Upper lobe of right lung (tissue), 1 donor: ENCODE measurements around the gene PTOV1. TPM values are rescaled to one million over a fixed set of nuclear protein-coding genes. Genes with fewer than 3 reads are reported as not detected.
"Not testable (repeated sequence)": the region's sequence is repeated elsewhere in the genome, so short reads cannot be mapped to it uniquely, and the experiment has no call there.

Experiments
- ATAC-seq: fragments of 200-7000 bp; cut with Tn5 transposase; one replicate; pipeline ENCODE4 v1.9.1; 2020; ENCODE audit warnings: mild to moderate bottlenecking, moderate library complexity
- DNase-seq: peaks from one replicate; pipeline ENCODE4 v3.0.0-alpha.2; 2020
- H3K27ac ChIP-seq: fragments of 200-600 bp; one replicate; pipeline ENCODE4 v1.8.0; 2022
- H3K27me3 ChIP-seq: fragments of 200-600 bp; one replicate; pipeline ENCODE4 v1.8.0; 2022; ENCODE audit warnings: mild to moderate bottlenecking
- H3K36me3 ChIP-seq: fragments of 200-600 bp; one replicate; pipeline ENCODE4 v1.8.0; 2022
- H3K4me1 ChIP-seq: fragments of 200-600 bp; one replicate; pipeline ENCODE4 v1.8.0; 2022
- H3K4me3 ChIP-seq: fragments of 200-600 bp; one replicate; pipeline ENCODE4 v1.8.0; 2022; ENCODE audit warnings: mild to moderate bottlenecking
- H3K9me3 ChIP-seq: fragments of 200-600 bp; one replicate; pipeline ENCODE4 v1.8.0; 2022
- intact Hi-C: fragments of 100-400 bp; cut with DNase I; formaldehyde crosslinking; loops from one replicate; pipeline ENCODE4 v1.11.0; 2022
- total RNA-seq: library from RNA; stranded (reverse); fragmentation: NEBNext Ultra II Directional; extraction: Animal tissue kit (Norgen Biotek cat#: 25700); gene quantifications from one replicate; pipeline ENCODE4 v1.2.1, GENCODE V29; 2021
- TF ChIP-seq, protein P1 (sequence below): fragments of 200-600 bp; IDR thresholded peaks from one replicate; pipeline ENCODE4 v1.8.0; 2022; ENCODE audit warnings: antibody characterized with exemption
- donor health status: DM: no; HTN: yes; CAD: no; lungs with severe emphysema.

The PTOV1 gene
- total RNA-seq, 1 donor from 2014 or later = 104 TPM

- Histone ChIP-seq H3K27ac (peak overlapping the region; percentile 87), H3K9me3 (no peaks in the 10 kb centered on the region), H3K4me3 (peak overlapping the region; percentile 57), H3K27me3 (no peaks in the 10 kb centered on the region), H3K36me3 (no peaks in the 10 kb centered on the region), H3K4me1 (peaks cover 10% of the 10 kb centered on the region)
- DNase-seq = no peak
- ATAC-seq = no peak
- intact Hi-C loops = no loop called here
- TF ChIP-seq, protein P1, sequence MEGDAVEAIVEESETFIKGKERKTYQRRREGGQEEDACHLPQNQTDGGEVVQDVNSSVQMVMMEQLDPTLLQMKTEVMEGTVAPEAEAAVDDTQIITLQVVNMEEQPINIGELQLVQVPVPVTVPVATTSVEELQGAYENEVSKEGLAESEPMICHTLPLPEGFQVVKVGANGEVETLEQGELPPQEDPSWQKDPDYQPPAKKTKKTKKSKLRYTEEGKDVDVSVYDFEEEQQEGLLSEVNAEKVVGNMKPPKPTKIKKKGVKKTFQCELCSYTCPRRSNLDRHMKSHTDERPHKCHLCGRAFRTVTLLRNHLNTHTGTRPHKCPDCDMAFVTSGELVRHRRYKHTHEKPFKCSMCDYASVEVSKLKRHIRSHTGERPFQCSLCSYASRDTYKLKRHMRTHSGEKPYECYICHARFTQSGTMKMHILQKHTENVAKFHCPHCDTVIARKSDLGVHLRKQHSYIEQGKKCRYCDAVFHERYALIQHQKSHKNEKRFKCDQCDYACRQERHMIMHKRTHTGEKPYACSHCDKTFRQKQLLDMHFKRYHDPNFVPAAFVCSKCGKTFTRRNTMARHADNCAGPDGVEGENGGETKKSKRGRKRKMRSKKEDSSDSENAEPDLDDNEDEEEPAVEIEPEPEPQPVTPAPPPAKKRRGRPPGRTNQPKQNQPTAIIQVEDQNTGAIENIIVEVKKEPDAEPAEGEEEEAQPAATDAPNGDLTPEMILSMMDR = no peak
Measured at GRCh38 chr19:49814010-49814409, 36.9 kb upstream of the PTOV1 start.

GRCh38 chr19:49816590-49816989 lies 34.4 kb upstream of the PTOV1 start:
- ATAC-seq (no peak), DNase-seq (no peak)
- Histone ChIP-seq H3K4me3 (peak overlapping the region; percentile 81), H3K36me3 (no peaks in the 10 kb centered on the region), H3K4me1 (peaks cover 9% of the 10 kb centered on the region), H3K27ac (peak overlapping the region; percentile 99), H3K27me3 (no peaks in the 10 kb centered on the region), H3K9me3 (no peaks in the 10 kb centered on the region)
- intact Hi-C loops = no loop called here
- TF ChIP-seq, protein P1 = no peak

GRCh38 chr19:49817964-49818648 lies 32.9 kb upstream of the PTOV1 start, which contains the start of gene MED25:
MED25 (plus strand) TSS chr19:49818289; CDS start chr19:49818342, 53 bp downstream.
- TF ChIP-seq, protein P1 = peak; percentile 40
- intact Hi-C loops = no loop called here
- H3K36me3 ChIP-seq = peaks cover 2% of the 10 kb centered on the region
- H3K27me3 ChIP-seq = no peaks in the 10 kb centered on the region
- H3K4me1 ChIP-seq = peaks cover 9% of the 10 kb centered on the region
- H3K4me3 ChIP-seq = peak within 1 kb of the TSS; percentile 81
- ATAC-seq (peak; percentile 85), DNase-seq (peak; percentile 95)
- peak within 1 kb of the TSS; percentile 99 for H3K27ac ChIP-seq
- no peaks in the 10 kb centered on the region for H3K9me3 ChIP-seq

DNA sequence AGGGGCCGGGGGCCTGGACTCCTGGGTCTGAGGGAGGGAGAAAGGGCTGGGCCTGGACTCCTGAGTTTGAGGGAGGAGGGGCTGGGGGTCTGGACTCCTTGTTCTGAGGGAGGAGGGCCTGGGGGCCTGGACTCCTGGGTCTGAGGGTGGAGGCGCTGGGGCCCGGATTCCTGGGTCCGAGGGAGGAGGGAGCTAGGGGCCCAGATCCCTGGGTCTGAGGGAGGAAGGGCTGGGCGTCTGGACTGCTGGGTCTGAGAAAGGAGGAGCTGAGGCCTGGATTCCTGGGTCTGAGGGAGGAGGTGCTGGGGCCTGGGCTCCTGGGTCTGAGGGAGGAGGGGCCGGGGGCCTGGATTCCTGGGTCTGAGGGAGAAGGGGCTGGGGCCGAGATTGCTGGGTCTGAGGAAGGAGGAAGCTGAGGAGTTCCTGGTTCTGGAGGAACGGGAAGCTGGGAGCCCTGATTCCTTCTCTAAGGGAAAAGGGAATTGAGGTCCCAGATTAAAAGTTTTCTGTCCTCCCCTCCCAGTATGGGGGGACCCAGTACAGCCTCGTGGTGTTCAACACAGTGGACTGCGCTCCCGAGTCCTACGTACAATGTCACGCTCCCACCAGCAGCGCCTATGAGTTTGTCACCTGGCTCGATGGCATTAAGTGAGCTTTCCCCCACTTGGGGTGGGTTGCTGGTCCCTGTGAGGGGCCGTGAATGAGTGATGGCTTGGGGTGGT lies 32.1 kb upstream of the PTOV1 start:
- DNase-seq (no peak), ATAC-seq (no peak)
- intact Hi-C loops = no loop called here
- TF ChIP-seq, protein P1 = no peak
- Histone ChIP-seq H3K9me3 (no peaks in the 10 kb centered on the region), H3K27ac (peak overlapping the region; percentile 99), H3K36me3 (peaks cover 9% of the 10 kb centered on the region), H3K4me3 (peak overlapping the region; percentile 81), H3K4me1 (peaks cover 9% of the 10 kb centered on the region), H3K27me3 (no peaks in the 10 kb centered on the region)

- peak overlapping the region; percentile 81 for H3K4me3 ChIP-seq
- H3K36me3 ChIP-seq = peaks cover 14% of the 10 kb centered on the region
- peak overlapping the region; percentile 99 for H3K27ac ChIP-seq
- intact Hi-C loops, H3K9me3 ChIP-seq, DNase-seq, ATAC-seq, H3K27me3 ChIP-seq, H3K4me1 ChIP-seq: not testable (repeated sequence)
Measured at GRCh38 chr19:49819452-49820115, 31.4 kb upstream of the PTOV1 start.

DNA sequence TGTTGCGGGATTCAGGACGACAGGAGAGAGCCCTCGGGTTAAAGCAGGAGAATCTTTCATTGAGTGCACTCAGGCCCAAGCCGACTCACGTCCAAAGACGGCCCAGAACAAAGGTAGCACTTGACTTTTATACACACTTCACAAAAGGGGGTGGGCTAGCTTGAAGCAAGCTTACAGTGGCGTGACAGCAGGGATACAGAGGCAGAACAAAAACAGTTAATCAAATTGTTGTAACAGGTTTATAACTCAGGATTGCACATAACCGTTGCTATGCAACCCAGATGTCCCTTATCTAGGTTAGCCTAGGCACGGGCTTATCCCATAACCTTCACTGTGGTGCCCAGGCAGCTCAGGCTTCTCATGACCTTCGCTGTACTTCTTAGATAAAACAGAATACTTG lies 30.8 kb upstream of the PTOV1 start:
- intact Hi-C loops = no loop called here
- peaks cover 14% of the 10 kb centered on the region for H3K36me3 ChIP-seq
- no peak overlapping the region for H3K27ac ChIP-seq
- TF ChIP-seq, protein P1 = no peak
- H3K9me3 ChIP-seq = no peaks in the 10 kb centered on the region
- H3K4me1 ChIP-seq = peaks cover 9% of the 10 kb centered on the region
- DNase-seq = no peak
- H3K27me3 ChIP-seq = no peaks in the 10 kb centered on the region
- no peak for ATAC-seq
- H3K4me3 ChIP-seq = no peak overlapping the region
